GM18526 (cell line): ENCODE results near the gene PRRT2.

ENCODE experiments used
- POLR2A ChIP-seq: IDR thresholded peaks from 3 replicates; pipeline ENCODE4 v1.6.1; 2011; ENCODE audit not compliant: insufficient read length; ENCODE audit errors: extremely low read depth

The PRRT2 gene

GRCh38 chr16:29790183-29790948, 21.6 kb upstream of the PRRT2 start, which contains the start of gene KIF22:
Gene KIF22, plus strand, starts transcription at chr16:29790751. Its CDS starts 9 bp downstream, at chr16:29790760.
- peak; percentile 86 for TF ChIP-seq POLR2A

DNA sequence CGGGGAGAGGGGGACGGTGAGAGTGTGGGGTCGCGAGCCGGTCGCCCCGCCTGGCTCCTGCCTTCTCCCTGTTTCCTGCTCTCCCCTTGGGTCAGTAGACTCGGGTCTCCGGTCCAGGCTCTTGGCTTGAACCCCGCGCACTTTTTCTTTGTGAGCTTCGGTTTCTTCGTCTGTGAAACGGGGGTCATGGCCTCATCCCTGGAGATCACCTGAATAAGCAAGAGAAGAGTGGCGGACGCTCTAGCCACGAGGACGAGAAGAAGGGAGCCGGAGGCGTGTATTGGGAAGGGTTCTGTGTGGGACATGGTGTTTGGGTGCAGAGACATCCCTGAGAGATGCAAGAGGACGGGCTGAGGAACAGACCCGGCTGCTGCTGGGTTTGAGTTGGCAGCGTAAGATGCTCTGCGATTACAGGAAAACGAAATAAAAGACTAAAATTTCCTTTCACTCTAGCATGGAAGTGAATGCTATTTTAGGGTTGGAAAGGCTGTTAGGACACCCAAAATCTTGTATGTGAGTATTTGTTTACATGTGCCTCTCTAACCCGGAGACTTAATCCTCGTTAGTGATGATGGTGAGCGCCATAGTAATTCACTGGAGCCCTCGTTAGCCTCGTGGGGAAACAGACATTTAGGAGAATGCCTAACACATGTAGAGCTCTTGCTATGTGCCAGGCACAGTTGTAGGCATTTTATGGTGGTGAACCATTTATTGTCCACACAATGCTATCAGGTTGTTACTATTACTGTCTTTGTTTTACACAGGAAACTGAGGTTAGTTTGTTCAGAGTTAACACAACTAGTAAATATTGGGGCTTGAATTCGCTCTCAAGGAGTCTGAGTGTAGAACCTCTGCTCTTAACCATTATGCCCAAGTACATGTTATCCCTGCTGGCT, 20.8 kb upstream of the PRRT2 start:
- TF ChIP-seq POLR2A = no peak

- no peak for TF ChIP-seq POLR2A
Observed at GRCh38 chr16:29791845-29792807, 19.9 kb upstream of the PRRT2 start.

DNA sequence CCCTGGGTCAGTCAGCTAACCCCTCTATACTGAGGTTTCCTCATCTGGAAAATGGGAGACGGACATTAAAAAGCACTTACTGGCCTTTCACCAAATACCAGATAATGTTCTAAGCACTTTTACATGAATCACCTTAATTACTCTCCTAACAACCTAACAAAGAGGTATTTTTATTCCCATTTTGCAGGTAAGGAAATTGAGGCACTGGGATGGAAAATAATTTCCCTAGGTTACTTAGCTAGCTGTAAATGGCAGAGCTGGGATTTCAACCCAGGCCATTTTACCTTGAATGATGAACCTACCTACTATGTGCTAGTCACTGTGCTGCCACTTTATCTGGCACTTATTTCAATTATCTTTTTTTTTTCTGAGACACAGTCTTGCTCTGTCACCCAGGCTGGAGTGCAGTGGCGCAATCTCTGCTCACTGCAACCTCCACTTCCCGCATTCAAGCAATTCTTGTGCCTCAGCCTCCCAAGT, 17.7 kb upstream of the PRRT2 start:
- no peak for TF ChIP-seq POLR2A

DNA sequence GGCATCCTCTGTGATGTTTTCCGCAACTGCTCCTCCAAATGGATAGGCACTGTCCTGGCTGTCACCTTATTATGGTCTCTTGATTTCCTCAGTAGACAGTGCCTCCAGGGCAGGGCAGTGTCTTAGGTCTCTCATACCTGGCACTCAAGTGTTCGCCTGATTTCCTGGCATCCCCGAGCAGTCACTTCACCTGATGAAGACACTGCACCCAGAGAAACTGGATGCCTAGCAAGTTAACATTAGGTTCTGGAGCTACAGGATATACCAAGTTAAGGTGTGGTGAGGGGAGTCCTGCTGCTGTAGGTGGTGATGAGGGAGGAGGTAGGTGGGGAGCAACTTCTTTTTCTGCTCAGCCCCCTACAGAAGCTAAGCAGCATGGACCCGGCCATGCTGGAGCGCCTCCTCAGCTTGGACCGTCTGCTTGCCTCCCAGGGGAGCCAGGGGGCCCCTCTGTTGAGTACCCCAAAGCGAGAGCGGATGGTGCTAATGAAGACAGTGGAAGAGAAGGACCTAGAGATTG, 9.5 kb upstream of the PRRT2 start:
- TF ChIP-seq POLR2A = no peak

DNA sequence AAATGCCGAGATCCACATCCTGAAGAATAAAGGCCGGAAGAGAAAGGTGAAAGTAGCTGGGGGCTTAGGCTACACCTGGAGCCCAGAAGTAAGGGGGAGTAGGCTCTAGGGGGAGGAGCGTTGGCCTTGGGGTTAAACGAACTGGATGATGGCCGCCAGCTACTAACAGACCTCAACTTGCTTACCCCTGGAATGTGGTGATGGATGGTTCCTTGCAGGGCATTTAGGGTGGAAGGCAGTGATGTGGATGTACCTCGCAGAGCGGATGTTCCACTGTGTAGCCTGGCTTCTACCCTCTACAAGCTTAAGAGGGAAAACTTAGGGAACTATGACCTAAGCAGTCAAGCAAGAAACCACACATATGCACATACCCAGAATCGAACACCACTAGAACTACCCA, 8.0 kb upstream of the PRRT2 start:
- no peak for TF ChIP-seq POLR2A

GRCh38 chr16:29804455-29805231, 7.3 kb upstream of the PRRT2 start:
- TF ChIP-seq POLR2A = no peak

- peak; percentile 81 for TF ChIP-seq POLR2A
Observed at GRCh38 chr16:29805232-29806098, 6.5 kb upstream of the PRRT2 start.

DNA sequence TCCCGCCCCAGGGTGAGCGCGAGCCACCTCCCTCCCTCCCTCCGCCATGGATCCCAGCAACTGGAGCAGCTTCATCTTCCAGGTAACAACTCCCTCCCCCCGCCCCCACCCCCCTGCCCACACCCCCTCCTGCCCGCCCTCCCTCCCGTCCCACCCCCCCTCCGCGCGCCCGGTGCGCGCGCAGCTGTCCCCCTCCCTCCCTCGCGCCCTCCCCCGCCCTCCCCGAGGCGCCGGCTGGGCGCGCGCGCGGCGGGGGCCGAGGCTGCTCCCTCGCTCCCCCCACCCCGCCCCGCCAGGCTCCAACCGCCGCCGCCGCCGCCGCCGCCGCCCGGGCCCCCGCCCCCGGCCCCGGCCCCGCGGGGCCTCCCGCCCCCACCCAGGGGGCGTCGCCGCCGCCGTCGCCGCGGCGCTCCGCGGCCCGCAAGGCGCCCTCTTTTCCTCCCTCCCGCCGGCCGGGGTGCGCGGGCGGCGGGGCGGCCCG, 5.9 kb upstream of the PRRT2 start, which contains the start of gene MAZ:
Gene MAZ (plus strand): TSS at position 431 of the 481 bp plus-strand sequence. CDS start 173 bp downstream, outside the sequence.
- no peak for TF ChIP-seq POLR2A

DNA sequence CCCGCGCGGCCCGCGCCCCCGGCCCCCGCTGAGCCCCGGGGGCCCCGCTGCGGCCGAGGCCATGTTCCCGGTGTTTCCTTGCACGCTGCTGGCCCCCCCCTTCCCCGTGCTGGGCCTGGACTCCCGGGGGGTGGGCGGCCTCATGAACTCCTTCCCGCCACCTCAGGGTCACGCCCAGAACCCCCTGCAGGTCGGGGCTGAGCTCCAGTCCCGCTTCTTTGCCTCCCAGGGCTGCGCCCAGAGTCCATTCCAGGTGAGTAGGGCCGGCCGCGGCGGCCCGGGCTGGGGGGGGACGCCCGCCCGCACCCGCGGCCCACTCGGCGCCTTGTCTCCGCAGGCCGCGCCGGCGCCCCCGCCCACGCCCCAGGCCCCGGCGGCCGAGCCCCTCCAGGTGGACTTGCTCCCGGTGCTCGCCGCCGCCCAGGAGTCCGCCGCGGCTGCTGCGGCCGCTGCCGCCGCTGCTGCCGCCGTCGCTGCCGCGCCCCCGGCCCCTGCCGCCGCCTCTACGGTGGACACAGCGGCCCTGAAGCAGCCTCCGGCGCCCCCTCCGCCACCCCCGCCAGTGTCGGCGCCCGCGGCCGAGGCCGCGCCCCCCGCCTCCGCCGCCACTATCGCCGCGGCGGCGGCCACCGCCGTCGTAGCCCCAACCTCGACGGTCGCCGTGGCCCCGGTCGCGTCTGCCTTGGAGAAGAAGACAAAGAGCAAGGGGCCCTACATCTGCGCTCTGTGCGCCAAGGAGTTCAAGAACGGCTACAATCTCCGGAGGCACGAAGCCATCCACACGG, 5.2 kb upstream of the PRRT2 start:
- no peak for TF ChIP-seq POLR2A

GRCh38 chr16:29807426-29808218, 4.4 kb upstream of the PRRT2 start:
- peak; percentile 54 for TF ChIP-seq POLR2A
